Fibroblast of the conjunctiva (primary cell): ENCODE data around the gene METTL16.
A peak's percentile ranks its signal among the peaks of the same experiment; 100 is the strongest.

Source experiments
- DNase-seq: peaks from one replicate; pipeline ENCODE4 v3.0.0-alpha.2; 2010; ENCODE audit warnings: low read depth

METTL16 gene

GRCh38 chr17:2395258-2396181, 116.2 kb downstream of the METTL16 start:
- no peak for DNase-seq

DNA sequence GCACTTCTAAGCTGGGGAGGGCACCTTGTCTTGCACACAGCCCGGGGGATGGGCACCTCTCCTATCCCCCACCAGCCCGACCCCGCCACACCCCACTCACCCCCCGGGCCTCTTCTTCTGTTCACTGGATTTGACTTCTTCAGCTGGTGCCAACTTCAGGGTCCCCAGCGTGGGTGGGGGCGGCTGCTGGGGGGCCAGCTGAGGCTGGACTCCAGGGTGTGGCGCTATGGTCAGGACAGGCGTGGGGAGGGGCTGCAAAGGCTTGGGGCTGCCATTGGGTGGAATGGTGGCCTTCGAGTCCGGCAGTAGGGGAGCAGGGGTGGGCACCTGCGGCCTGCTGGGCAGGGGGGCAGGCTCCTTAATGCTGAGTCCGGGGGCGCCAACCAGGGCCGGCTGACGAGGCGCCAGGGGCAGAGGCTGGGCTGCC, 116.9 kb downstream of the METTL16 start:
- DNase-seq = no peak

- no peak for DNase-seq
These were observed 117.5 kb downstream of the METTL16 start for GRCh38 chr17:2393954-2394749.

- peak; percentile 66 for DNase-seq
These were observed 118.3 kb downstream of the METTL16 start for GRCh38 chr17:2393174-2393953.

DNA sequence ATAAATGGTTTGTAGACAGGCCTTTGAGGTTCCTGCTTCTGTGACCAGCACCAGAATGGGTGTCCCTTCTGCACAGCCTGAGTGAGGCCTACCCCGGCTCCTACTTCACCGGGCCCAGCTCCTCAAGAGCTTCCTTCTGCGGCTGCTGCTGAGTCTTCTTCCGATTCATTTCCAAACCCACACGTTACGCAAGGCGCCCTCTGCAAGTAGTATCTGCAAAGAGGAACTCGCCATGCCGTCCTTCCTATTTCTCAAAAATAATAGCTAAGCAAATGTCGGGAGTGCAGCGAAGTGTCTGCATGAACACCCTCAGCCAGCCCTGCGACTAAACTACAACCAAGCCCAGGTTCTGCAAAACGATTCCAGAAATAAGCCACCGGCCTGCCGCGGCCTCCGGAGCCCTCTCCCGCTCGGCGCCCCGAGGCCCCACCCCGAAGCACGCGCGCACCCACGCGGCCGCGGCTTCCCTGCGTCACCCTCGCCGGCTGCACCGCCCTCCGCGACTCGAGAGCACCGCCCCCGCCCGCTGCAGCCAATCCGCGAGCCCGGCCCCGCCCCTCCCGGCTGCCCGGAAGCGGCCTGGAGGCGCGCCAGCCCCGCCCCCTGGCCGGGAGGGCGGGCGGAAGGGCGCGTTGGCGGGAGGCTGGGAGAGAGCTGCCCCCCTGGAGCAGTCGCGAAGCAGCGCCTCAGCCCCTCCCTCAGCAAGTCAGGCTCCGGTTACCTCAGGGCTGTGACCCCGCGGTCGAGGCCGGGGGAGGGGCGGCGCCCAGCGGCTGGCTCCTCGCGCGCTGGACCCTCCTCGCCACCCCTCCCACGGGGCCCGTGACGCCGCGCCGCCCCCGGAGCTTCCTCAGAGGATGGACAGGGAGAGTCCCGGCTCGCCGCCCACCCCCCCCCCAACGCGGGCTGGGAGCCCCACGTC, 119.2 kb downstream of the METTL16 start:
- peak; percentile 95 for DNase-seq

GRCh38 chr17:2391597-2392251, 120.0 kb downstream of the METTL16 start:
- DNase-seq = no peak

DNA sequence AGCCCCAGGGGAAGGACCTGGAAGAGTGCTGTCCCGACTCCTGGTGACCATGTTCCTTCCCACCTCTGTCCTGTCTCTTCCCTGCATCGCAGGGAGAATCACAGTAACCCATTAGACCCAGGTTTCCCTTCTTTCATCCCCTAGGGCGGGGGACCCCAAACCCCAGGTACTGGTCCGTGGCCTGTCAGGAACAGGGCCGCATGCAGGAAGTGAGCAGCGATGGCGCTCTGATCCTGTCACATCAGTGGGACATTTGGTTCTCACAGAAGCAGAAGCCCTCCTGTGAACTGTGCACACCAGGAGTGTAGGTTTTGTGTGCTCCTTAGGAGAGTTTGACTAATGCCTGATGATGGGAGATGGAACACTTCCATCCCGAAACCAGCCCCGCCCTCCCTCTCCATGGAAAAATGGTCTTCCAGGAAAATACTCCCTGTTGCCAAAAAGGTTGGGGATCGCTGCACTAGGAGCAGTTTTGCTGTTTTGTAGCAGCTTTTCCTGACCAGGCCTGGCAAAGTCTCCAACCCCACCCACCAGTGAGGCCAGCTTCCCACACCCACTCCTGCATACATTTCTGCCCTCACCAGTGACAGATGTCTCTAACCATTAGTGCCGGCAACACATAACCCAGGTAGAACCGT, 121.4 kb downstream of the METTL16 start:
- DNase-seq = no peak

DNA sequence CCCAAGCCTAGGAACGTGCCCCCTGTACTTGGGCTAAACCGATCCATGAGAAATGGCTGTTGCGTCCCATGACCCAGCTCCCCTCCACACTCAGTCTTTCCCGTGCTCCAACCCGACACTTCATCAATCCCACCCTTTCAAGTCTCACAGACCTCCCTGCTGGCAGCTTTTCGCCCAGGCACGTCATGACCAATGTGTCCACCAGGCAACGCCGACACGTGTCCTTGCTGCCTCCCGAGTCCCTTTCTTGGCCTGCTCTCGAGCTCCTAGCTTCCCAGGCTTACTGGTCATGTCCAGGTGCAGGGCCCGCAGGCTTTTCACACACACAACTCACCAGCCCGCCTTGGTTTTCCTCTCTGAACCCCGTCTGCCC, 123.0 kb downstream of the METTL16 start:
- DNase-seq = no peak

DNA sequence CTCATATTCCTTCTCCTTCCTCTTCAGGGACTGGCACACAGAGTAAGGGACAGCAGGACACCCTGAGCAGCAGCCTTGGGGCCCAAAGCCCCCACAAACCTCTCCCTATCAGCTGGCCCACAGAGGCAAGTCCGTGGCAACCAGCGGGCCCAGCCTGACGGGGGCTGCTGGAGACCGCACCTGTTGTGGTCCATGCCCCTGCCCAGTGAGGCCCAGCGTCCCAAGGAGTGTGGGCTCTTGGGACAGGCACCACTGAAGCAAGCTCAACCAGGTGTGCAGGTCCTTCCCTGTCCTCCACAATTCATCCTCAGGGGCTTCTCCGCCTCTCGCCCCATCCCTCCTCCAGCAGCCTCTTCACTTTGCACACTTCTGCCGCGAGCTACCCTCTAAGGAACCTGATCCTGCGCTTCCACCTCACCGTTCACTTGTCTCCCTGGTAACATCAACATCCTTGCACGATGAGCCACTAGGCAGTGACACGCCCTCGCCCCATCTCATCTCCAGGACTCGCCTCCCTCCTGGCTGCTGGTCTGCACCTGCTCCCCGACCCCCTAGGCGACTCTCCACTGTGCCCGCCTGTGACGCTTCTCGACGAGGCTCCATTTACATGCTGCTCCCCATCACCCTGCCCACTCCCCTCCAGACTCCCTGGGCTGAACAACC, 123.5 kb downstream of the METTL16 start:
- DNase-seq = no peak

DNA sequence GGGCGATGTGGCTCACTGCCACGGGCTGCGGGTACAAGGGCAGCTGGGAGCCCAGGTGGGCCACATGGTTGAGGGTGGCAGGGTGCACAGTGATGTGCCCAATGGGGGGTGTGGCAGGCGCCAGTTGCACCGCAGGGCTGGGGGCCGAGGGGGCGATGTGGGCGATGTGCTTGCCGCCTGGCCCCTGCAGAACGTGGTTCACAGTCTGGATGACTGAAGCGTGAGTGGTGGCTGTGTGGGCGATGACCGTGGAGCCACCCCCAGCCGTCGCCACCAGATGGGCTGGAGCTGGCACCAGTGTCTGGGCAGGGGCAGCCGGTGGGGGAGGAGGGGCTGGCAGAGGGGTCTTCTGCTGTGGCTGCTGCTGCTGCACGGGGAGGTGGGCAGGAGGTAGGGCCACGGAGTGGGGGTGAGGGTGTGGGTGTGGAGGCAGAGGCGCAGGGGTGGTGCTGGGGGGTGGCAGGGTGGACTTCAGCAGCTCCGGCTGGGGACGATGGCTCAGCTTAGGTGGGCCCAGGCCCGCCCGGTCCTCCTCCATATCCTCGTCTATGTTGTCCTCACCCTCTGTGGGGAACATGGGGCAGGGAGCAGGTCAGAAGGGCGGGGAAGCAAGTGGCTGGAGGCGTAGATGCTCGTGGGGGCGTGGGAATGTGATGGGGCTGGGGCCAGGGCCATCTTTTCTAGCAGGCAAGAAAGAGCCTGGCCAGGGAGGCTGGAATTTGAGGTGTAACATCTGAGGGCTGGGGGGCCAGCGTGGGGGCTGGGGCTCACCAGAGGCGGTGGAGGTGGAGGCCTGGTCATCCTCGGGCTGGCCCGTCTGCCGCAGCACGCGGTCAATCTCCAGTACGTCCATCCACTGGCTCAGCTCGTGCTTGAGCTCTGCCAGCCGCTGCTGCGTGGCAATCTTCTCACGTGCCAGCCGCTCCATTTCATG, 124.3 kb downstream of the METTL16 start:
- no peak for DNase-seq

- DNase-seq = no peak
These were observed 125.1 kb downstream of the METTL16 start for GRCh38 chr17:2386400-2387085.

DNA sequence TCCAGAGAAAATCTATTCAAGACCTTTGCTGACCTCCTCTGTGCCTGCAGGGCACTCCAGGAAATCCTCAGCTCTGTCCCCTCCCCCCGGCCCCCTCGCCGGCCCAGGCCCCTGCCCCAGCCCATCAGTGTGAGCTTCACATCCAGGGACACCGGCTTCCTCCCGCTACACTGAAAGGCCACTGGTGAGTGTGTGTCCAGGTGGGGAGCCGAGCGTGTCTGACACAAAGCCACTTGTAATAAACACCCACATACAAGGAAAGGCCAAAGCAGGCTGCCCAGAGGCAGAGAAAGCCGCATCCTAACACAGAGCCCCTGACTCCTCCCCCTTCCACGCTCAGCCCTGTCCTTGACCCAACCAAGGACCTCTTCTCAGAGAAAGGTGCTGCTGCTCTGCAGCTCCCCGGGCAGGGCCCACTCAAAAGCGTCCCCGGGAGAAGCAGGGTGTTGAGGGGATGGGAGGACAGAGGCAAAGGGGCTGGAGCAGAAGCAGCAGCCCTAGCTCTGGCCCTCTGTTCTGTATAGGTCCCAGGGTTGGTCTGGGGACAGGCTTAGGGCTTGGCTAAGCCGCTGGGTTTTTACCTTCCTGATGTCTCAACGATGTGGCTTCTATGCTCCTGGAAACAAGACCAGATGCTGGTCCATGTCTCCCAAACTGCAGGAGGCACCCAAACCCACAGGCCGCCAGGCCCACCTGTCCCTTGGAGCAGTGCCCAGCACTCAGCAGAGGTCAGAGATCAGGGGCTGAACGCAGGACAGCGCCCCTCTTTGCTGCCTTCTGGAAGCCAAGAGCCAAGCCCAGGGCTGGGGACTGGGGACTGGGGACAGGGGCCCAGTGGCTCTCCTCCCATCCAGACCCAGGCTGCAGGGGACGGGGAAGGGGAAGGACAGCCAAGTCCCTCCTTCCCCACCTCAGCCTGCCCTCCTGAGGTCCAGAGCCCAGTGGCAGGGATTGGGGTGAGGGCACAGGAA, 126.2 kb downstream of the METTL16 start:
- no peak for DNase-seq

- DNase-seq = no peak
These were observed 127.1 kb downstream of the METTL16 start for GRCh38 chr17:2384439-2385127.

- no peak for DNase-seq
These were observed 128.0 kb downstream of the METTL16 start for GRCh38 chr17:2383628-2384167.

- DNase-seq = no peak
These were observed 130.6 kb downstream of the METTL16 start for GRCh38 chr17:2380950-2381649.
